Erythroblast (primary cell): ENCODE results near the gene ZNF362.

ENCODE experiments used
- DNase-seq, 2 experiments: peaks; one replicate each; lab custom pipeline; 2025; lab: John Stamatoyannopoulos, UW
- GATA1 ChIP-seq: IDR thresholded peaks from 2 replicates; pipeline ENCODE4 v1.6.1; 2011; ENCODE audit warnings: low read depth, mild to moderate bottlenecking, control low read depth, low read length, moderate library complexity
- POLR2A ChIP-seq: IDR thresholded peaks from 2 replicates; pipeline ENCODE4 v1.6.1; 2011; ENCODE audit warnings: mild to moderate bottlenecking, low read length

The ZNF362 gene

GRCh38 chr1:33331444-33332356 lies 75.4 kb downstream of the ZNF362 start:
- no peak for TF ChIP-seq POLR2A
- TF ChIP-seq GATA1 = no peak
- DNase-seq = no peak

GRCh38 chr1:33332357-33332789 lies 76.1 kb downstream of the ZNF362 start:
- TF ChIP-seq POLR2A = no peak
- no peak for DNase-seq

- no peak for TF ChIP-seq POLR2A
- TF ChIP-seq GATA1 = no peak
- no peak for DNase-seq
Observed at GRCh38 chr1:33332881-33333280, 76.6 kb downstream of the ZNF362 start.

GRCh38 chr1:33334081-33334552 lies 77.8 kb downstream of the ZNF362 start:
- DNase-seq = no peak
- TF ChIP-seq GATA1 = no peak
- no peak for TF ChIP-seq POLR2A

DNA sequence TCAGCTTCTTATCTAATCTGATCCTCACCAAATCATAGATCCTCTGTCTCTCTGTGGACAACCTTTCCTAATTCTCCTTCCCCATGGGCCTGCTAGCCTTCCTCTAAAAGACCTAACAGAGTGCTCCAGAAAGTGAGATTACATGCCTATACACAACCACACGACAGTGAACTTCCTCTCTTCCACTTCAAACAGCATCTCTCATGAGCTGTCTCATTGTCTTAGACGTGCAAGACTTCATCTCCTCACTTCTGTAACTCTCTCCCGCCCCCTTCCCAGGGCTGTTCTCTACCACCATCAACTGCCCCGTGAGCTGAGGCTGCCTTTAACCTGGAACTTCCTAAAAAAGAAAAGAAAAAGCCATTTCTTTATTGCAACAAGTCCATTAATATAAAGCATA lies 78.7 kb downstream of the ZNF362 start:
- TF ChIP-seq GATA1 = no peak
- DNase-seq = no peak

- TF ChIP-seq GATA1 = no peak
- no peak for TF ChIP-seq POLR2A
- no peak for DNase-seq
Observed at GRCh38 chr1:33336580-33336979, 80.3 kb downstream of the ZNF362 start.

DNA sequence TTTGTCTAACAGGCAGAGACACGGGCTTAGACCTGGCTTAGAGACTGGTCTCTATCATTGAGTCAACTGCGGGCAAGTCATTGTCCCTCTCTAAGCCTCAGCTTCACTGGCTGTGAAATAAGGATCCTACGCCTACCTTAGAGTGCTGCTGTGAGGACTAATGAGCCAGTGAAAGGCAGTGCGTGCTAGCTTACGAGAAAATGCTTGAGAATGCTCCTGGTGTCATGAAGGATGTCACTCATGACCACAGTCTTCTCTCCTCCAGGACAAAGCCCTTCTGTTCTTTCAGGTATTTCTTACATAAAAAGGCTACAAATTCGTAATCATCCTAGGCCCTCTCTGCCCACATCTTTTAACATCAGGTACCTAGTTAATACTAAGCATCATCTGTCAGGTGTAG lies 81.1 kb downstream of the ZNF362 start:
- no peak for DNase-seq

DNA sequence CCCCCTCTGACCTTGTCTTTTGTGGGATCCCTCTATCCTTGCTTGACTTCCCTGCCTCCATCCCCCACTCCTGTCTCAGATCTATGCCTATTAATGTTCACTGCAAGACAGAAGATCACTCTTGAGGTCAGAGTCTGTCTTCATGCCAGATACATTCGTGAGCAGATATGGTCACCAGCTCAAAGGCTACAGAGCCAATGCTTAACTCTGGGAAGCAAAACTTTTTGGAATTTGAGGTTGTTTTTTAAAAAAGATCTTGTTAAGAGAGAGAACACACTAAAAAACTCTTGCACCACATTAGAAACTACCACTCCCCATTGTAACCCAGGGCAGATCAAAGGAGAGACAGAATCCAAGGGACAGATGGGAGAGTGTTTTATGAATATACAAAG lies 81.8 kb downstream of the ZNF362 start:
- DNase-seq = no peak
- TF ChIP-seq GATA1 (no peak), POLR2A (no peak)

More for the DNA sequence above, 81.1 kb downstream of the ZNF362 start:
- no peak for TF ChIP-seq POLR2A
- no peak for TF ChIP-seq GATA1

- DNase-seq = no peak
- TF ChIP-seq GATA1 (no peak), POLR2A (no peak)
Observed at GRCh38 chr1:33338440-33339211, 82.3 kb downstream of the ZNF362 start.

DNA sequence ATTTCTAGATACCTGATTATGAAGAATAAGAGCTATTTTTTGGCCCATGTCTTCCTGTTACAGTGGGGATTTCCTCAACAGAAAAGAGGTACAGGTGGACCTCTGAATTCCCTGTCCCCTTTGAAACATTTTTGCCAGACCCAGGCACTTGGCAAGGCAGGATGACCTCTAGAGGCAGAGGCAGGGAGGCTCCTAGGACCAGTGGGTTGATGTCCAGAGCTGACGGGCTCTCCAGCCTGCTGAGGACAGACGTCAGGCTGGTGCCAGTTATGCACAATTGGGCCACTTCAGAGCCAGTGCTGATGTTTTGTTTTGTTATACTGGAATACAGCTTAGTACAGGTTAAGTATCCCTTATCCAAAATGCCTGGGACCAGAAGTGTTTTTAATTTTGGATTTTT lies 83.1 kb downstream of the ZNF362 start:
- no peak for DNase-seq
- TF ChIP-seq GATA1 = no peak
- TF ChIP-seq POLR2A = no peak

- no peak for TF ChIP-seq GATA1
- TF ChIP-seq POLR2A = no peak
- DNase-seq = no peak
Observed at GRCh38 chr1:33341190-33341589, 84.9 kb downstream of the ZNF362 start.

- TF ChIP-seq GATA1 = no peak
- no peak for TF ChIP-seq POLR2A
- no peak for DNase-seq
Observed at GRCh38 chr1:33342041-33342723, 85.9 kb downstream of the ZNF362 start.

GRCh38 chr1:33343539-33343938 lies 87.2 kb downstream of the ZNF362 start:
- DNase-seq = no peak
- no peak for TF ChIP-seq GATA1
- no peak for TF ChIP-seq POLR2A
